HG02623 (cell line): Measurements from ENCODE around the gene KCNJ4.

Experiments
- ATAC-seq: cut with Tn5 transposase; IDR thresholded peaks from one replicate; pipeline ENCODE4 v1.9.1; 2021; ENCODE audit warnings: moderate library complexity; ENCODE audit not compliant: unreplicated experiment

Gene KCNJ4

GRCh38 chr22:38455076-38455529 is at the start of gene KCNJ4:
Gene KCNJ4, minus strand, starts transcription at chr22:38455199. Its CDS starts 27,067 bp downstream, at chr22:38428132.
- no peak for ATAC-seq

GRCh38 chr22:38503021-38503420 is 48.0 kb upstream of the KCNJ4 start:
- no peak for ATAC-seq

GRCh38 chr22:38501797-38502672 is 47.0 kb upstream of the KCNJ4 start:
- no peak for ATAC-seq

GRCh38 chr22:38497869-38498268 is 42.9 kb upstream of the KCNJ4 start:
- ATAC-seq = no peak

GRCh38 chr22:38494939-38495338 is 39.9 kb upstream of the KCNJ4 start:
- ATAC-seq = no peak

GRCh38 chr22:38494498-38494897 is 39.5 kb upstream of the KCNJ4 start:
- no peak for ATAC-seq

- ATAC-seq = no peak
Observed at GRCh38 chr22:38491707-38492348, 36.8 kb upstream of the KCNJ4 start.

GRCh38 chr22:38490915-38491314 is 35.9 kb upstream of the KCNJ4 start:
- ATAC-seq = no peak

- ATAC-seq = no peak
Observed at GRCh38 chr22:38490475-38490874, 35.5 kb upstream of the KCNJ4 start.

GRCh38 chr22:38489561-38490145 is 34.7 kb upstream of the KCNJ4 start:
- ATAC-seq = no peak

- ATAC-seq = no peak
Observed at GRCh38 chr22:38489142-38489541, 34.1 kb upstream of the KCNJ4 start.

GRCh38 chr22:38487946-38488345 is 32.9 kb upstream of the KCNJ4 start:
- ATAC-seq = no peak

- no peak for ATAC-seq
Observed at GRCh38 chr22:38485783-38486182, 30.8 kb upstream of the KCNJ4 start.

- no peak for ATAC-seq
Observed at GRCh38 chr22:38484244-38484643, 29.2 kb upstream of the KCNJ4 start.

GRCh38 chr22:38482662-38483308 is 27.8 kb upstream of the KCNJ4 start:
- ATAC-seq = no peak

GRCh38 chr22:38481871-38482332 is 26.9 kb upstream of the KCNJ4 start:
- no peak for ATAC-seq

- no peak for ATAC-seq
Observed at GRCh38 chr22:38481162-38481870, 26.3 kb upstream of the KCNJ4 start.

- ATAC-seq = no peak
Observed at GRCh38 chr22:38479096-38479837, 24.3 kb upstream of the KCNJ4 start.

GRCh38 chr22:38477585-38477984 is 22.6 kb upstream of the KCNJ4 start:
- no peak for ATAC-seq
